A549 (cell line): ENCODE results near the gene SOHLH2.

ENCODE experiments used
- CHD4 ChIP-seq: fragments of 200-600 bp; sonication (generic); IDR thresholded peaks from 2 replicates; pipeline ENCODE4 v1.6.1; 2016; ENCODE audit warnings: antibody characterized with exemption, mild to moderate bottlenecking, borderline replicate concordance
- KDM1A ChIP-seq: fragments of 200-600 bp; sonication (generic); IDR thresholded peaks from 2 replicates; pipeline ENCODE4 v1.6.1; 2016; ENCODE audit warnings: low read depth, mild to moderate bottlenecking
- MAZ ChIP-seq: fragments of 150-350 bp; IDR thresholded peaks from 2 replicates; pipeline ENCODE4 v1.6.1; 2014; ENCODE audit warnings: antibody characterized with exemption, low read depth, low read length, borderline replicate concordance
- POLR2AphosphoS2 ChIP-seq: conservative IDR thresholded peaks from 2 replicates; pipeline ENCODE4 v1.6.1; 2012; ENCODE audit warnings: low read length, improper control_type of control experiment, inconsistent platforms
- RNF2 ChIP-seq: fragments of 200-600 bp; sonication (generic); IDR thresholded peaks from 2 replicates; pipeline ENCODE4 v1.6.1; 2016; ENCODE audit warnings: low read depth, mild to moderate bottlenecking, antibody characterized with exemption, moderate library complexity, borderline replicate concordance
- TF ChIP-seq, protein P1 (sequence below): fragments of >200 bp; sonication (Bioruptor Twin); formaldehyde crosslinking; IDR thresholded peaks from 3 replicates; pipeline ENCODE4 v1.5.1; 2016
- TF ChIP-seq, protein P2 (sequence below): fragments of 450-650 bp; IDR thresholded peaks from 2 replicates; pipeline ENCODE4 v1.6.1; 2014; ENCODE audit warnings: antibody characterized with exemption

DNA sequence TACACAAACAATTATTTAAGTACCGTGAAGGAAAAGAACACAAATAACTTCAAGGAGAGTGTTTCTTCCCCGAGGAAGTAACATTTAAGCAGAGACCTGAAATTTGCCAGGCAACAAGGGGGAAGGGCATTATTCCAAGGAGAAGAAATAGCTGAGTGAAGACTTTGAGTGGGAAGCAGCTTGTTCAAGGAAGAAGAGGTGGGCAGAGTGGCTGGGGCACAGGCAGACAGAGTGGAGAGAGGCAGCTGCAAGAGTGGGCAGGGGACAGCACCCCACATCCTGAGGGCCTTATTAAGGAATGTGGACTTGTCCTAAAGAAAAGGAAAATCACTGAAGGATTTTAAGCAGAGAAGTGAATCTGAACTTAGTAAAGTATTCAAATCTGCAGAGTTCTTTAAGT lies 78.5 kb downstream of the SOHLH2 start:
- TF ChIP-seq, protein P1, sequence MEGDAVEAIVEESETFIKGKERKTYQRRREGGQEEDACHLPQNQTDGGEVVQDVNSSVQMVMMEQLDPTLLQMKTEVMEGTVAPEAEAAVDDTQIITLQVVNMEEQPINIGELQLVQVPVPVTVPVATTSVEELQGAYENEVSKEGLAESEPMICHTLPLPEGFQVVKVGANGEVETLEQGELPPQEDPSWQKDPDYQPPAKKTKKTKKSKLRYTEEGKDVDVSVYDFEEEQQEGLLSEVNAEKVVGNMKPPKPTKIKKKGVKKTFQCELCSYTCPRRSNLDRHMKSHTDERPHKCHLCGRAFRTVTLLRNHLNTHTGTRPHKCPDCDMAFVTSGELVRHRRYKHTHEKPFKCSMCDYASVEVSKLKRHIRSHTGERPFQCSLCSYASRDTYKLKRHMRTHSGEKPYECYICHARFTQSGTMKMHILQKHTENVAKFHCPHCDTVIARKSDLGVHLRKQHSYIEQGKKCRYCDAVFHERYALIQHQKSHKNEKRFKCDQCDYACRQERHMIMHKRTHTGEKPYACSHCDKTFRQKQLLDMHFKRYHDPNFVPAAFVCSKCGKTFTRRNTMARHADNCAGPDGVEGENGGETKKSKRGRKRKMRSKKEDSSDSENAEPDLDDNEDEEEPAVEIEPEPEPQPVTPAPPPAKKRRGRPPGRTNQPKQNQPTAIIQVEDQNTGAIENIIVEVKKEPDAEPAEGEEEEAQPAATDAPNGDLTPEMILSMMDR: no peak
- TF ChIP-seq POLR2AphosphoS2 (no peak), KDM1A (no peak), RNF2 (no peak), MAZ (no peak), CHD4 (no peak)
- TF ChIP-seq, protein P2, sequence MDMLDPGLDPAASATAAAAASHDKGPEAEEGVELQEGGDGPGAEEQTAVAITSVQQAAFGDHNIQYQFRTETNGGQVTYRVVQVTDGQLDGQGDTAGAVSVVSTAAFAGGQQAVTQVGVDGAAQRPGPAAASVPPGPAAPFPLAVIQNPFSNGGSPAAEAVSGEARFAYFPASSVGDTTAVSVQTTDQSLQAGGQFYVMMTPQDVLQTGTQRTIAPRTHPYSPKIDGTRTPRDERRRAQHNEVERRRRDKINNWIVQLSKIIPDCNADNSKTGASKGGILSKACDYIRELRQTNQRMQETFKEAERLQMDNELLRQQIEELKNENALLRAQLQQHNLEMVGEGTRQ: no peak
